ENCODE data around the gene KRTAP19-3.
"Not testable (repeated sequence)": the region's sequence is repeated elsewhere in the genome, so short reads cannot be mapped to it uniquely, and the experiment has no call there.

- TF ChIP-seq, protein P1, sequence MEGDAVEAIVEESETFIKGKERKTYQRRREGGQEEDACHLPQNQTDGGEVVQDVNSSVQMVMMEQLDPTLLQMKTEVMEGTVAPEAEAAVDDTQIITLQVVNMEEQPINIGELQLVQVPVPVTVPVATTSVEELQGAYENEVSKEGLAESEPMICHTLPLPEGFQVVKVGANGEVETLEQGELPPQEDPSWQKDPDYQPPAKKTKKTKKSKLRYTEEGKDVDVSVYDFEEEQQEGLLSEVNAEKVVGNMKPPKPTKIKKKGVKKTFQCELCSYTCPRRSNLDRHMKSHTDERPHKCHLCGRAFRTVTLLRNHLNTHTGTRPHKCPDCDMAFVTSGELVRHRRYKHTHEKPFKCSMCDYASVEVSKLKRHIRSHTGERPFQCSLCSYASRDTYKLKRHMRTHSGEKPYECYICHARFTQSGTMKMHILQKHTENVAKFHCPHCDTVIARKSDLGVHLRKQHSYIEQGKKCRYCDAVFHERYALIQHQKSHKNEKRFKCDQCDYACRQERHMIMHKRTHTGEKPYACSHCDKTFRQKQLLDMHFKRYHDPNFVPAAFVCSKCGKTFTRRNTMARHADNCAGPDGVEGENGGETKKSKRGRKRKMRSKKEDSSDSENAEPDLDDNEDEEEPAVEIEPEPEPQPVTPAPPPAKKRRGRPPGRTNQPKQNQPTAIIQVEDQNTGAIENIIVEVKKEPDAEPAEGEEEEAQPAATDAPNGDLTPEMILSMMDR (conservative IDR thresholded peaks at IDR 0.05; ENCODE audit: low read depth, low read length): peak; percentile 35; the same call in 1 of the 2 replicates
- not testable (repeated sequence) for TF ChIP-seq EZH2 (IDR thresholded peaks at IDR 0.05; ENCODE audit: borderline replicate concordance, low read depth, low read length, poor library complexity, severe bottlenecking)
Observed at GRCh38 chr21:30505621-30506205, 13.9 kb upstream of the KRTAP19-3 start.
